ENCODE data around the gene ADORA3.

- no peak for TF ChIP-seq POLR2A (IDR thresholded peaks at IDR 0.05; ENCODE audit: low read length)
- TF ChIP-seq GATA1 (IDR thresholded peaks at IDR 0.05; ENCODE audit: low read depth, low read length) = no peak
Measured at GRCh38 chr1:111540928-111541327, 37.5 kb upstream of the ADORA3 start.
